ENCODE measurements around the gene RAP2C.

Gene RAP2C

DNA sequence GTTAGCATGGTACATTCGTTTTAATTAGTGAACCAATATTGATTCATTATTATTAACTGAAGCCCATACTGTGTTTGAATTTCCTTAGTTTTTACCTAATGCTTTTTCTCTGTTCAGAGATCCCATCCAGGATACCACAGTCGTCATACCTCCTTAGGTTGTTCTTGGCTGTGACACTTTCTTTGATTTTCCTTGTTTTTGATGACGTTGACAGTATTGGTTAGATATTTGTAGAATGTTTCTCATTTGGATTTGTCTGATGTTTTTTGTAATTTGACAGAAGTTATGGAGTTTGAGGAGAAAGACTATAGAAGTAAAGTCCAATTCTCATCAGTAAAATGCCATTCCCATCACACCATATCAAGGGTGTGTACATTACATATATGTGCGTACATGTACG, 16.2 kb upstream of the RAP2C start:
- no peak overlapping the region for H3K27ac ChIP-seq
- no peak for TF ChIP-seq ZFX (IDR thresholded peaks at IDR 0.05)
- TF ChIP-seq, protein P1, sequence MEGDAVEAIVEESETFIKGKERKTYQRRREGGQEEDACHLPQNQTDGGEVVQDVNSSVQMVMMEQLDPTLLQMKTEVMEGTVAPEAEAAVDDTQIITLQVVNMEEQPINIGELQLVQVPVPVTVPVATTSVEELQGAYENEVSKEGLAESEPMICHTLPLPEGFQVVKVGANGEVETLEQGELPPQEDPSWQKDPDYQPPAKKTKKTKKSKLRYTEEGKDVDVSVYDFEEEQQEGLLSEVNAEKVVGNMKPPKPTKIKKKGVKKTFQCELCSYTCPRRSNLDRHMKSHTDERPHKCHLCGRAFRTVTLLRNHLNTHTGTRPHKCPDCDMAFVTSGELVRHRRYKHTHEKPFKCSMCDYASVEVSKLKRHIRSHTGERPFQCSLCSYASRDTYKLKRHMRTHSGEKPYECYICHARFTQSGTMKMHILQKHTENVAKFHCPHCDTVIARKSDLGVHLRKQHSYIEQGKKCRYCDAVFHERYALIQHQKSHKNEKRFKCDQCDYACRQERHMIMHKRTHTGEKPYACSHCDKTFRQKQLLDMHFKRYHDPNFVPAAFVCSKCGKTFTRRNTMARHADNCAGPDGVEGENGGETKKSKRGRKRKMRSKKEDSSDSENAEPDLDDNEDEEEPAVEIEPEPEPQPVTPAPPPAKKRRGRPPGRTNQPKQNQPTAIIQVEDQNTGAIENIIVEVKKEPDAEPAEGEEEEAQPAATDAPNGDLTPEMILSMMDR (conservative IDR thresholded peaks at IDR 0.05): no peak

DNA sequence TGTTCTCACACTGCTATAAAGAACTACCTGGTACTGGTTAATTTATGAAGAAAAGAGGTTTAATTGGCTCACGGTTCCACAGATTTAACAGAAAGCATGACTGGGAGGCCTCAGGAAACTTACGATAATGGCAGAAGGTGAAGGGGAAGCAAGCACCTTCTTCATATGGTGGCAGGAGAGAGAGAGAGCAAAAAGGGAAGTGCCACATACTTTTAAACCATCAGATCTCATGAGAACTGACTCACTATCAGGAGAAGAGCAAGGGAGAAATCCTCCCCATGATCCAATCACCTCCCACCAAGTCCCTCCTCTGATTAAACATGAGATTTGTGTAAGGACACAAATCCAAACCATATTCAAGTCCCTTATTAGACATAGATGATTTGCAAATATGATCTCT, 12.3 kb upstream of the RAP2C start:
- H3K27ac ChIP-seq: no peak overlapping the region
- TF ChIP-seq, protein P1 (conservative IDR thresholded peaks at IDR 0.05): no peak
- TF ChIP-seq ZFX (IDR thresholded peaks at IDR 0.05): no peak

DNA sequence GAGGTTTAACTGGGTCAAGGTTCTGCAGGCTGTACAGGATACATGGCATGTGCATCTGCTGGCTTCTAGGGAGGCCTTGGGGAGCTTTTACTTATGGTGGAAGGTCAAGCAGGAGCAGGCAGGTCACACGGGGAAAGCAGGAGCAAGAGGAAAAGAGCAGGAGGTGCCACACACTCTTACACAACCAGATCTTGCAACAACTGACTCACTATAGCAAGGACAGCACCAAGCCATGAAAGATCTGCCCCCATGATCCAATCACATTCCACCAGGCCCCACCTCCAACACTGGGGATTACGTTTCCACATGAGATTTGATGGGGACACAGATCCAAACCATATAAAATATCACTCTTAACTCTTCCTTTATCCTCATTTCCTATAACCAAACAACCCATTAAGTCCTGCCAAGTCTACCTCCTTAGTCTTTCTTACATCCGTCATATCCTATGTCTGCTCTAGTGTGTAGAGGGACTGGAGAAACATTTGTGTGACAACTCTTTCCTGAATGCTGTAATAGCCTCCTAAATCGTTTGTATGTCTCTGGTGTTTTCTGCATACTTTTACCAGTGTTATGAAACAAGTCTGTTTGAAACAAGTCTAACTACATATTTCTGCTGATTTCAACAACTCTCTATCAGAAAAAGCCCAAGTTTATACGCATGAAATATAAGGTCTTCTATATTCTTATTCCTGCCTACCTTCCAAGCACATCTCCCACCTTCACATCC, 8.3 kb upstream of the RAP2C start:
- H3K27ac ChIP-seq: no peak overlapping the region

DNA sequence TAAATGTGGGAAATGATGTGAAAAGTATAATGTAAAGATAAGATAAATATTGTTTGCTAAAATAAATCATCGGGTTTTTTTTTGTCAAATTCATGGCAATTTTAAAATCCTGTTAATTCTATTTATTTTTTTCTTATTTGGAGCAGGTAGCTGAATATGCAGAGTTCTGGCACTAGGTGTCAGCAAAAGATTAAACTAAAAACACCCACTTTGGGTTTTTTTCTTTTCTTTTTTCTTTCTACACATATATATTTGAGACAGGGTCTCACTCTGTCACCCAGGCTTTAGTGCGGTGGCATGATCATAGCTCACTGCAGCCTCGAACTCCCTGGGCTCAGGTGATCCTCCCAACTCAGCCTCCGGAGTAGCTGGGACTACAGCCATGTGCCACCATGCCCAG, 6.9 kb upstream of the RAP2C start:
- TF ChIP-seq ZFX (IDR thresholded peaks at IDR 0.05): no peak
- TF ChIP-seq, protein P1 (conservative IDR thresholded peaks at IDR 0.05): peak; percentile 55
- H3K27ac ChIP-seq: no peak overlapping the region

More for the DNA sequence above, 8.3 kb upstream of the RAP2C start:
- TF ChIP-seq, protein P1 (conservative IDR thresholded peaks at IDR 0.05): no peak
- no peak for TF ChIP-seq ZFX (IDR thresholded peaks at IDR 0.05)

DNA sequence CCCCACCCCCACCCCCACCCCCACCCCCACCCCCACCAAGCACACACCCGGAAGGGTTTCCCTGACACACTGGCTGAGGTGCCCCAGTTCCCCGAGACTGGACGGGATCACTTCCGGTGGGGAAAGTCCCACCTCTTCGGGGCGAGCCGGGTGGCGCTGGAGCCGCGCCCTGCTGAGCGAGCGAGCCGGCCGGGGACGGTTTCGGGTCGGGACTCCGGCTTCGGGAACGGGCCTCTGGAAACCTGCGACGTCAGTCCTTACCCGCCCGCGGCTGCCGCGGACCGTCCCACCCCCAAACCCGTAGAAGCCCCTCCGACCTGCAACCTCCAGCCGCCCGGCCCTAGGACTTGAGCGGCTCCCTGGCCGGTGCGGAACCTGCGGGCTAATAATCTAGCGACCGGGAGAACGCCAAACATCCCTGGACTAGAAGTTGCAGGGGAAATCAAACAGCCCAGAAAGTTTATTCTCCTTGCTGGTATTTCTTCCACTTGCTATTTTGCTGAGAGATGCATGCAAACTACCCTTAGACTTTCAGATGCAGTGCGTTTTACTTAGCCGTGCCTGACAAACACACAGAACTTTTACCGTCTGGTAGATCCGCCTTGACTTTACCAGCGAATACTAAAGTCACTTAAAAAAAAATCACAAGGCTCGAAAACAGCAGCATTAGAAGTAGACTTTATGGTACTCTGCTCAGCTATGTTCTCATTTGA, 991 bp downstream of the RAP2C start:
- no peak for TF ChIP-seq ZFX (IDR thresholded peaks at IDR 0.05)
- H3K27ac ChIP-seq: peak overlapping the region; percentile 99

DNA sequence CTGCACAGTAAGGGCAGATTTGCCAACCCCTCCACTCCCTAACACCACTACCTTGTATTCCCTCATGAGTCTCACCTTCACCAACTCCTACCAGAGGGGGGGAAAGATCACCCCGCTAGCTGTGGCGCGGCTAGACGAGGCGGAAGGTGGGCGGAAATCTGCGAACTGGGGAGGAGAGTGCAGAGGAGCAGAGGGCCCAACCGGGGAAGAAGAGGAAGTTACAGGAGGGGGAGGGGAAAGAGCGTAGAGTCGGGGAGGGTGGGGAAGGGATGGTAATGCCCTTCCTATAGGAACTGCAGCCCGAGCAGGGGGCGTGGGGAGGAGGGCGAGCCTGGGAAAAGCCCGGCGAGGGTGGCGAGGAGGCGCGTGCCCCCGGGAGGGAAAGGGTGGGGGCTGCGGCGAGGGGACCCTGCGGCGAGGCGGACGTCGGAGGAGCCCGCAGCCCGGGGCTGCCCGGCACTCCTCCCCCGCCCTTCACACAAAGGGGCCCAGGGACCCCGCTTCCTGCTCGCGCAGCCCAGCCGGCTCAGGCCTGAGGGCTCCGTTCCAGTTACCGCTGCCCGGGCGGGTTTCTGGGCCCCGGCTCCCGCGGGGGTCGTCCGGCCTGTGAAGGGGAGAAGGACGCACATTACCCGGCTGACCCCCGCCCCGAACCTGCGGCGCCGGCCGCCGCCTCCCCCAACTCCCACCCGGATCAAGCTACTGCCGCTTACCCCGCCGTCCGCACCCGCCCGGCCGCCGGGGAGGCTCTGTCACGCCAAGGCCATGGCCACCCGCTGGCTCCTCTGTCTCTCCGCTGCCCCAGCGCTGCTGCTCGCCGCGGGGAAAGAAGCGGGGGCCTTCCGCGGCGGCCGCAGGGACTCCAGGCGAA, 1.8 kb downstream of the RAP2C start:
- TF ChIP-seq ZFX (IDR thresholded peaks at IDR 0.05): peak; percentile 59
- TF ChIP-seq, protein P1 (conservative IDR thresholded peaks at IDR 0.05): no peak
- peak overlapping the region; percentile 99 for H3K27ac ChIP-seq

DNA sequence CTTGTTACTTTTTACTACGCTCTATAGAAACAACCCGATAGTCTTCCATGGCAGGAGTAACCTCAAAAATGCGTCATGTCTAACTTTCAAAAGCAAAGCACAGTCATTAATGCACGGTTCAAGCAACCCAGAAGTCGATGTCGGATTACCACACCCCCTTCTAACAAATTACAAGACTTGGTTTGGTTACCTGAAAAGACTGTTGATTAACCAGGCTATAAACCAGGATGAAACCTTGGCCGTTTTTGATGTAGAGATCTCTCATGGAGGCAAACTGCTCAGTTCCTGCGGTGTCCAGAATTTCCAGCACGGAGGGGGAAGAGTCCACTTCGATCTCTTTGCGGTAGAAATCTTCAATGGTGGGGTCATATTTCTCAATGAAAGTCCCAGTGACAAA, 2.4 kb downstream of the RAP2C start:
- TF ChIP-seq, protein P1 (conservative IDR thresholded peaks at IDR 0.05): no peak
- TF ChIP-seq ZFX (IDR thresholded peaks at IDR 0.05): no peak
- H3K27ac ChIP-seq: peak overlapping the region; percentile 99
